HEK293 (cell line): ENCODE results near the gene IGSF9.

Source experiments
- CTCF ChIA-PET: fragments of 350-600 bp; formaldehyde crosslinking; extraction: SDS; loops from one replicate; lab custom pipeline; 2021; ENCODE audit warnings: antibody characterized with exemption; lab: Yijun Ruan, JAX
- POLR2A ChIA-PET: fragments of 300-600 bp; formaldehyde crosslinking; extraction: SDS; loops from one replicate; lab custom pipeline; 2020; ENCODE audit warnings: antibody characterized with exemption, inconsistent platforms; lab: Yijun Ruan, JAX
- H3K27ac ChIP-seq: fragments of 200-500 bp; sonication (Bioruptor generic); 2 replicates; pipeline ENCODE4 v1.5.1; 2014; ENCODE audit warnings: low read depth, low read length, control low read depth, inconsistent platforms; ENCODE audit errors: extremely low read depth
- H3K36me3 ChIP-seq, 2 experiments: fragments of 200-500 bp in 1 of 2; sonication (Bioruptor generic) in 1 of 2; 1 replicate in 1 of 2; 2 replicates in 1 of 2; pipeline ENCODE4 v1.5.1; 2014 to 2017; ENCODE audit warnings: inconsistent platforms in 2 of 2, low read length in 2 of 2; ENCODE audit not compliant: control insufficient read depth in 2 of 2, insufficient read depth in 1 of 2
- H3K4me1 ChIP-seq: fragments of 200-500 bp; sonication (Bioruptor generic); 2 replicates; pipeline ENCODE4 v1.5.1; 2014; ENCODE audit warnings: mild to moderate bottlenecking, low read length, inconsistent platforms; ENCODE audit not compliant: control insufficient read depth, insufficient read depth
- H3K4me3 ChIP-seq: 2 replicates; pipeline ENCODE4 v1.5.1; 2011; ENCODE audit warnings: low read depth, mild to moderate bottlenecking, control low read depth, low read length, moderate library complexity
- H3K9me3 ChIP-seq: fragments of 200-500 bp; sonication (Bioruptor generic); 2 replicates; pipeline ENCODE4 v1.5.1; 2014; ENCODE audit warnings: low read depth, low read length, inconsistent platforms; ENCODE audit not compliant: control insufficient read depth, insufficient read depth
- HOXD13 ChIP-seq: sonication (generic); formaldehyde crosslinking; IDR thresholded peaks from 2 replicates; pipeline ENCODE4 v1.8.0; 2022; ENCODE audit warnings: missing genetic modification reagents, borderline replicate concordance
- KLF10 ChIP-seq: fragments of 450-650 bp; IDR thresholded peaks from 2 replicates; pipeline ENCODE4 v1.5.1; 2018; ENCODE audit warnings: missing biosample characterization, mild to moderate bottlenecking, missing genetic modification characterization
- MEIS1 ChIP-seq: sonication (generic); formaldehyde crosslinking; IDR thresholded peaks from 2 replicates; pipeline ENCODE4 v1.8.1; 2022; ENCODE audit warnings: missing genetic modification reagents, mild to moderate bottlenecking, borderline replicate concordance
- OSR2 ChIP-seq: fragments of 450-650 bp; formaldehyde crosslinking; IDR thresholded peaks from 2 replicates; pipeline ENCODE4 v1.5.1; 2016; ENCODE audit warnings: missing biosample characterization, missing genetic modification characterization
- PBX3 ChIP-seq: sonication (generic); formaldehyde crosslinking; IDR thresholded peaks from 2 replicates; pipeline ENCODE4 v1.8.1; 2022; ENCODE audit warnings: mild to moderate bottlenecking, moderate library complexity, missing genetic modification reagents
- ZNF132 ChIP-seq: fragments of 450-650 bp; formaldehyde crosslinking; IDR thresholded peaks from 2 replicates; pipeline ENCODE4 v1.5.1; 2017; ENCODE audit warnings: missing biosample characterization, missing genetic modification characterization, borderline replicate concordance
- ZNF23 ChIP-seq: fragments of 450-650 bp; formaldehyde crosslinking; IDR thresholded peaks from 2 replicates; pipeline ENCODE4 v1.5.1; 2016; ENCODE audit warnings: missing biosample characterization, missing genetic modification characterization, borderline replicate concordance
- ZNF324 ChIP-seq: fragments of 450-650 bp; formaldehyde crosslinking; IDR thresholded peaks from 2 replicates; pipeline ENCODE4 v1.5.1; 2016; ENCODE audit warnings: missing biosample characterization, missing genetic modification characterization
- ZNF350 ChIP-seq: fragments of 450-650 bp; formaldehyde crosslinking; IDR thresholded peaks from 2 replicates; pipeline ENCODE4 v1.5.0; 2017; ENCODE audit warnings: missing biosample characterization, mild to moderate bottlenecking, missing genetic modification characterization
- ZNF48 ChIP-seq: fragments of 450-650 bp; formaldehyde crosslinking; IDR thresholded peaks from 2 replicates; pipeline ENCODE4 v1.5.1; 2016; ENCODE audit warnings: missing biosample characterization, missing genetic modification characterization
- ZNF514 ChIP-seq: fragments of 450-650 bp; formaldehyde crosslinking; IDR thresholded peaks from 2 replicates; pipeline ENCODE4 v1.5.1; 2016; ENCODE audit warnings: missing biosample characterization, missing genetic modification characterization
- ZNF544 ChIP-seq: fragments of 450-650 bp; formaldehyde crosslinking; IDR thresholded peaks from 2 replicates; pipeline ENCODE4 v1.5.0; 2017; ENCODE audit warnings: missing biosample characterization, missing genetic modification characterization
- ZNF571 ChIP-seq: fragments of 450-650 bp; formaldehyde crosslinking; IDR thresholded peaks from 2 replicates; pipeline ENCODE4 v1.5.0; 2017; ENCODE audit warnings: missing biosample characterization, missing genetic modification characterization
- ZNF600 ChIP-seq: fragments of 450-650 bp; formaldehyde crosslinking; IDR thresholded peaks from 2 replicates; pipeline ENCODE4 v1.5.1; 2016; ENCODE audit warnings: missing biosample characterization, missing genetic modification characterization
- ZNF639 ChIP-seq: fragments of 450-650 bp; formaldehyde crosslinking; IDR thresholded peaks from 2 replicates; pipeline ENCODE4 v1.5.1; 2016; ENCODE audit warnings: missing biosample characterization, missing genetic modification characterization
- ZNF701 ChIP-seq: fragments of 450-650 bp; formaldehyde crosslinking; IDR thresholded peaks from 2 replicates; pipeline ENCODE4 v1.5.1; 2016; ENCODE audit warnings: missing biosample characterization, missing genetic modification characterization
- ZNF768 ChIP-seq: fragments of 450-650 bp; formaldehyde crosslinking; IDR thresholded peaks from 2 replicates; pipeline ENCODE4 v1.5.1; 2018; ENCODE audit warnings: missing biosample characterization, mild to moderate bottlenecking, missing genetic modification characterization
- ZSCAN16 ChIP-seq: fragments of 450-650 bp; formaldehyde crosslinking; IDR thresholded peaks from 2 replicates; pipeline ENCODE4 v1.5.1; 2016; ENCODE audit warnings: missing biosample characterization, missing genetic modification characterization
- ZSCAN18 ChIP-seq: fragments of 450-650 bp; formaldehyde crosslinking; IDR thresholded peaks from 2 replicates; pipeline ENCODE4 v1.5.1; 2016; ENCODE audit warnings: missing biosample characterization, missing genetic modification characterization
- ZSCAN30 ChIP-seq: fragments of 450-650 bp; IDR thresholded peaks from 2 replicates; pipeline ENCODE4 v1.5.1; 2018; ENCODE audit warnings: missing biosample characterization, mild to moderate bottlenecking, missing genetic modification characterization, moderate library complexity
- TF ChIP-seq, protein P1 (sequence below): fragments of 450-650 bp; formaldehyde crosslinking; IDR thresholded peaks from 2 replicates; pipeline ENCODE4 v1.5.1; 2016; ENCODE audit warnings: missing biosample characterization, missing genetic modification characterization
- TF ChIP-seq, protein P2 (sequence below): fragments of 450-650 bp; formaldehyde crosslinking; IDR thresholded peaks from 2 replicates; pipeline ENCODE4 v1.5.1; 2016; ENCODE audit warnings: missing biosample characterization, missing genetic modification characterization
- TF ChIP-seq, protein P3 (sequence below): fragments of 450-650 bp; formaldehyde crosslinking; IDR thresholded peaks from 2 replicates; pipeline ENCODE4 v1.5.1; 2016; ENCODE audit warnings: missing biosample characterization, missing genetic modification characterization

The IGSF9 gene

GRCh38 chr1:159892944-159893343 lies 52.5 kb downstream of the IGSF9 start:
- Histone ChIP-seq H3K27ac (no peak overlapping the region), H3K4me3 (no peak overlapping the region), H3K4me1 (no peaks in the 10 kb centered on the region), H3K36me3 (no peaks in the 10 kb centered on the region), H3K9me3 (no peaks in the 10 kb centered on the region)
- CTCF ChIA-PET: interaction anchor here (0.5 to 13.2 kb wide), 45 partner anchors 8 to 761 kb away, joined by 3 to 415 read pairs (median 4); partner anchors contain the start of genes CFAP45, FCRL6 and TAGLN2
- POLR2A ChIA-PET: interaction anchor here (1.1 to 2.2 kb wide), 4 partner anchors 23 to 115 kb away, joined by 3 to 14 read pairs (median 4); partner anchors contain the start of gene TAGLN2
- TF ChIP-seq ZSCAN16 (tag by site-specific recombination) (no peak), ZNF544 (tag by site-specific recombination) (no peak)
- TF ChIP-seq, protein P1, sequence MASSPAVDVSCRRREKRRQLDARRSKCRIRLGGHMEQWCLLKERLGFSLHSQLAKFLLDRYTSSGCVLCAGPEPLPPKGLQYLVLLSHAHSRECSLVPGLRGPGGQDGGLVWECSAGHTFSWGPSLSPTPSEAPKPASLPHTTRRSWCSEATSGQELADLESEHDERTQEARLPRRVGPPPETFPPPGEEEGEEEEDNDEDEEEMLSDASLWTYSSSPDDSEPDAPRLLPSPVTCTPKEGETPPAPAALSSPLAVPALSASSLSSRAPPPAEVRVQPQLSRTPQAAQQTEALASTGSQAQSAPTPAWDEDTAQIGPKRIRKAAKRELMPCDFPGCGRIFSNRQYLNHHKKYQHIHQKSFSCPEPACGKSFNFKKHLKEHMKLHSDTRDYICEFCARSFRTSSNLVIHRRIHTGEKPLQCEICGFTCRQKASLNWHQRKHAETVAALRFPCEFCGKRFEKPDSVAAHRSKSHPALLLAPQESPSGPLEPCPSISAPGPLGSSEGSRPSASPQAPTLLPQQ (tag by site-specific recombination): no peak

- Histone ChIP-seq H3K4me1 (no peaks in the 10 kb centered on the region), H3K9me3 (no peaks in the 10 kb centered on the region), H3K36me3 (no peaks in the 10 kb centered on the region), H3K27ac (no peak overlapping the region), H3K4me3 (no peak overlapping the region)
- ChIA-PET CTCF (interaction anchor here (0.6 to 13.2 kb wide), 72 partner anchors 9 to 1361 kb away, joined by 3 to 415 read pairs (median 4); partner anchors contain the start of genes CFAP45, DUSP23, FCRL6 and PIGM), POLR2A (interaction anchor here (1.2 to 2.8 kb wide), 3 partner anchors 24 to 32 kb away, joined by 3 to 14 read pairs (median 10); partner anchors contain the start of gene TAGLN2)
- TF ChIP-seq ZNF571 (tag by site-specific recombination) (no peak), ZNF350 (no peak), ZNF701 (no peak), ZSCAN18 (tag by site-specific recombination) (no peak), ZNF132 (tag by site-specific recombination) (no peak), PBX3 (CRISPR knock-in tag) (no peak), ZNF600 (tag by site-specific recombination) (no peak), OSR2 (tag by site-specific recombination) (no peak), ZNF23 (tag by site-specific recombination) (no peak), ZNF324 (tag by site-specific recombination) (no peak), KLF10 (no peak), ZNF768 (no peak), HOXD13 (CRISPR knock-in tag) (no peak), ZSCAN30 (tag by site-specific recombination) (peak; percentile 52; the same call in 1 of the 2 replicates), ZNF48 (tag by site-specific recombination) (no peak), MEIS1 (CRISPR knock-in tag) (no peak), ZNF639 (tag by site-specific recombination) (no peak), ZNF514 (no peak)
- TF ChIP-seq, protein P2, sequence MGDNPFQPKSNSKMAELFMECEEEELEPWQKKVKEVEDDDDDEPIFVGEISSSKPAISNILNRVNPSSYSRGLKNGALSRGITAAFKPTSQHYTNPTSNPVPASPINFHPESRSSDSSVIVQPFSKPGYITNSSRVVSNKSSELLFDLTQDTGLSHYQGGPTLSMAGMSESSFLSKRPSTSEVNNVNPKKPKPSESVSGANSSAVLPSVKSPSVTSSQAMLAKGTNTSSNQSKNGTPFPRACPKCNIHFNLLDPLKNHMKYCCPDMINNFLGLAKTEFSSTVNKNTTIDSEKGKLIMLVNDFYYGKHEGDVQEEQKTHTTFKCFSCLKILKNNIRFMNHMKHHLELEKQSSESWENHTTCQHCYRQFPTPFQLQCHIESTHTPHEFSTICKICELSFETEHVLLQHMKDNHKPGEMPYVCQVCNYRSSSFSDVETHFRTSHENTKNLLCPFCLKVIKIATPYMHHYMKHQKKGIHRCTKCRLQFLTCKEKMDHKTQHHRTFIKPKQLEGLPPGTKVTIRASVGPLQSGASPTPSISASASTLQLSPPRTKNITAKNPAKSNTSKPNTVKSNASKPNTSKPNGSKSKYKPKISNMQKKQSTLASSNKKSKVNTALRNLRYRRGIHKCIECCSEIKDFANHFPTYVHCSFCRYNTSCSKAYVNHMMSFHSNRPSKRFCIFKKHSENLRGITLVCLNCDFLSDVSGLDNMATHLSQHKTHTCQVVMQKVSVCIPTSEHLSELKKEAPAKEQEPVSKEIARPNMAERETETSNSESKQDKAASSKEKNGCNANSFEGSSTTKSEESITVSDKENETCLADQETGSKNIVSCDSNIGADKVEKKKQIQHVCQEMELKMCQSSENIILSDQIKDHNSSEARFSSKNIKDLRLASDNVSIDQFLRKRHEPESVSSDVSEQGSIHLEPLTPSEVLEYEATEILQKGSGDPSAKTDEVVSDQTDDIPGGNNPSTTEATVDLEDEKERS (tag by site-specific recombination): no peak
- TF ChIP-seq, protein P3, sequence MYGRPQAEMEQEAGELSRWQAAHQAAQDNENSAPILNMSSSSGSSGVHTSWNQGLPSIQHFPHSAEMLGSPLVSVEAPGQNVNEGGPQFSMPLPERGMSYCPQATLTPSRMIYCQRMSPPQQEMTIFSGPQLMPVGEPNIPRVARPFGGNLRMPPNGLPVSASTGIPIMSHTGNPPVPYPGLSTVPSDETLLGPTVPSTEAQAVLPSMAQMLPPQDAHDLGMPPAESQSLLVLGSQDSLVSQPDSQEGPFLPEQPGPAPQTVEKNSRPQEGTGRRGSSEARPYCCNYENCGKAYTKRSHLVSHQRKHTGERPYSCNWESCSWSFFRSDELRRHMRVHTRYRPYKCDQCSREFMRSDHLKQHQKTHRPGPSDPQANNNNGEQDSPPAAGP (tag by site-specific recombination): no peak
These were observed 53.9 kb downstream of the IGSF9 start for GRCh38 chr1:159891275-159892157.
